ENCODE measurements around the gene SERPINA9. TPM values are rescaled to one million over a fixed set of nuclear protein-coding genes. Genes with fewer than 3 reads are reported as not detected.

The SERPINA9 gene
- polyA plus RNA-seq, 1 donor (not counting 4 experiments of a cell fraction or from before 2014, with no cell fraction given), result 0.05 TPM

- no peaks in the 10 kb centered on the region for H3K79me2 ChIP-seq (ENCODE audit: control insufficient read depth, insufficient read depth, low read length)
- H4K20me1 ChIP-seq (ENCODE audit: control insufficient read depth, extremely low read depth, insufficient read depth, low read length), result no peaks in the 10 kb centered on the region
- no peak overlapping the region for H3K27ac ChIP-seq (ENCODE audit: control insufficient read depth, insufficient read depth, low read length)
- no peaks in the 10 kb centered on the region for H3K4me1 ChIP-seq (ENCODE audit: control insufficient read depth, extremely low read depth, insufficient read depth, low read length)
- no peak overlapping the region for H2AFZ ChIP-seq (ENCODE audit: control insufficient read depth, low read length)
- peaks cover 3% of the 10 kb centered on the region for H3K9me3 ChIP-seq (ENCODE audit: control insufficient read depth, low read depth, low read length)
- DNase-seq (ENCODE audit: low read depth, low spot score), result no peak
- H3K9me1 ChIP-seq (ENCODE audit: control insufficient read depth, extremely low read depth, insufficient read depth, low read length), result no peaks in the 10 kb centered on the region
- dilution Hi-C loops (cut with MboI; ENCODE audit: extremely low pct_ligation_motif_present, low sequenced_read_pairs), result no loop called here
- no peak for FAIRE-seq
- no peak overlapping the region for H3K9ac ChIP-seq (ENCODE audit: control insufficient read depth, extremely low read depth, insufficient read depth, low read length)
- H3K36me3 ChIP-seq (ENCODE audit: control insufficient read depth in 2 of 2, extremely low read depth in 1 of 2, insufficient read depth in 2 of 2, low read length in 2 of 2), result no peaks in the 10 kb centered on the region
- no peak overlapping the region for H3K4me2 ChIP-seq (ENCODE audit: control insufficient read depth, extremely low read depth, insufficient read depth, low read depth, low read length)
- no peaks in the 10 kb centered on the region for H3K27me3 ChIP-seq (ENCODE audit: control insufficient read depth, extremely low read depth, insufficient read depth, low read length)
- H3K4me3 ChIP-seq (ENCODE audit: control insufficient read depth in 2 of 3, extremely low read depth in 1 of 3, insufficient read depth in 2 of 3, low read depth in 1 of 3, low read length in 3 of 3), result no peak overlapping the region
- TF ChIP-seq CTCF (optimal IDR thresholded peaks at IDR 0.05 in 1 of 3, IDR thresholded peaks at IDR 0.05 in 1 of 3, conservative IDR thresholded peaks at IDR 0.05 in 1 of 3; ENCODE audit: extremely low read depth in 1 of 3, insufficient read depth in 2 of 3, low read length in 3 of 3) (no peak), EZH2 (IDR thresholded peaks at IDR 0.05; ENCODE audit: low read length) (no peak)
Measured at GRCh38 chr14:94465042-94465441, 11.0 kb downstream of the SERPINA9 start.

- no peaks in the 10 kb centered on the region for H3K79me2 ChIP-seq (ENCODE audit: control insufficient read depth, insufficient read depth, low read length)
- H3K27ac ChIP-seq (ENCODE audit: control insufficient read depth, insufficient read depth, low read length), result no peak overlapping the region
- no peaks in the 10 kb centered on the region for H3K27me3 ChIP-seq (ENCODE audit: control insufficient read depth, extremely low read depth, insufficient read depth, low read length)
- no peak overlapping the region for H3K9ac ChIP-seq (ENCODE audit: control insufficient read depth, extremely low read depth, insufficient read depth, low read length)
- no peak overlapping the region for H3K4me2 ChIP-seq (ENCODE audit: control insufficient read depth, extremely low read depth, insufficient read depth, low read depth, low read length)
- H3K9me3 ChIP-seq (ENCODE audit: control insufficient read depth, low read depth, low read length), result peaks cover 3% of the 10 kb centered on the region
- FAIRE-seq, result no peak
- H3K36me3 ChIP-seq (ENCODE audit: control insufficient read depth in 2 of 2, extremely low read depth in 1 of 2, insufficient read depth in 2 of 2, low read length in 2 of 2), result no peaks in the 10 kb centered on the region
- no peaks in the 10 kb centered on the region for H3K9me1 ChIP-seq (ENCODE audit: control insufficient read depth, extremely low read depth, insufficient read depth, low read length)
- dilution Hi-C loops (cut with MboI; ENCODE audit: extremely low pct_ligation_motif_present, low sequenced_read_pairs), result no loop called here
- TF ChIP-seq EZH2 (IDR thresholded peaks at IDR 0.05; ENCODE audit: low read length), result no peak
- H3K4me1 ChIP-seq (ENCODE audit: control insufficient read depth, extremely low read depth, insufficient read depth, low read length), result no peaks in the 10 kb centered on the region
- no peak for DNase-seq (ENCODE audit: low read depth, low spot score)
- no peak overlapping the region for H2AFZ ChIP-seq (ENCODE audit: control insufficient read depth, low read length)
- no peak overlapping the region for H3K4me3 ChIP-seq (ENCODE audit: control insufficient read depth in 2 of 3, extremely low read depth in 1 of 3, insufficient read depth in 2 of 3, low read depth in 1 of 3, low read length in 3 of 3)
- H4K20me1 ChIP-seq (ENCODE audit: control insufficient read depth, extremely low read depth, insufficient read depth, low read length), result no peaks in the 10 kb centered on the region
Measured at GRCh38 chr14:94464290-94464689, 11.7 kb downstream of the SERPINA9 start.
